Measurements from ENCODE around the gene TRIP12.
"Not testable (repeated sequence)": the region's sequence is repeated elsewhere in the genome, so short reads cannot be mapped to it uniquely, and the experiment has no call there.

The TRIP12 gene

GRCh38 chr2:229920011-229920641 is 1.7 kb downstream of the TRIP12 start:
- peak in 1 of 4 experiments; percentile 5 for DNase-seq

DNA sequence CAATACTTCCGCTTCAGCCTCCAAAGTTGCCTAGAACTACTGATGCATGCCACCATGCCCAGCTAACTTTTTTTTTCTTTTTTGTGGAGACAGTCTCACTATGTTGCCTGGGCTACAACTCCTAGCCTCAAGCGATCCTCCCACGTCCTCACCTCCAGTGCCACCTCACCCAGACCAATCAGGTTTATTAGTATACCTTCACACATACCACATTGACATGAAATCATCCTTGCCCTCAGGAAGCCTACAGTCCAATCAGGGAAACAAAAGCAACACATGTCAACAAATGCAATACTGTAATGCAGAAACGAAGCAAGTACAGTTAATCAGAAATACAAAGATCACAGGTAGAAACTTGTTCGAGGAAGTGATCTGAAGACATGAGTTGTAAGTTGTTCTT is 4.0 kb downstream of the TRIP12 start:
- DNase-seq = no peak

DNA sequence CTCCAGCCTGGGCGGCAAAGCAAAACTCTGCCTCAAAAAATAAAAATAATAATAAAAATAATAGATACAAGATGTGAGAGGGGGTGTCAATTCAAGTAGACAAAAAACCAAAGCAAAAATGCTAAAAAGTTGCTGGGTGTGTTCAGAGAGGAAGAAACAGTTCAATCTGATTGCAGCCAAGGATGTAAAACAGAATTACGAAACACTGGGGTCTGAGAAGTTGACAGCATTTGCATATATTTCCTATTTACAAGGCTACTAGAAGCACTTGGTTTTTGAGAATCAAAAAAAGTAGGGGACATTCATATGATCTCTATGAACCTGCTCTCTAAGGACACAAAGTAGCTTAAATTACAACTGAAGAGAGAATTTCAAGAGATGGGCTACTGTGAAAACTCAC is 7.6 kb downstream of the TRIP12 start:
- peak in 3 of 4 experiments; percentile 30 to 62 (median 49) for DNase-seq

DNA sequence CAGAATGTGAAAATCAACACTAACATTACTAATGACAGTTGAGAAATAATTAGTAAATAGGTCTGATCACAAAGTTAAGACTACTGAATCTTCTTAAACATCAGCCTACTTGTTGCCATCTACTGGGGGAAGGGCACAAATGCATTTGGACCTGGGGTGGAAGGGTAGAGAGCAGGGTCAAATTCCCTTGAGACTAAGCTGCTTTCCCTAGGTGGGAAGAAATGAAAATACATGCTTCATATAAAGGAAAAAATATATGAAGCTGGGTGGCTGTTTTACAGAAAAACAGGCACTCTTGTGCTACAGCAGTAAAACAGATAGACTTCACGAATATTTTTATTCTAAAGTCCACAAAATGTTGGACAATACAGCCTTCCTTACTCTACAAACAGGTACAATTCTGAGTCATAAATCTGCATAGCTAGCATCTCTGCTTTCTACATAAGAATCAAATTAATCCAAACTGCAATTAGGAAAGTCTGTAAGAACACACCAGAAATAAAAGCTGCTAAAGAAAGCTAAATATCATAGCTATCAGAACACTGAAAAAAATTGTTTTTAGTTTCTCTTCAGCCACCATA is 10.9 kb downstream of the TRIP12 start:
- DNase-seq = peak in 2 of 4 experiments; percentile 10 to 22

GRCh38 chr2:229910147-229910831 is 11.5 kb downstream of the TRIP12 start:
- no peak for DNase-seq

GRCh38 chr2:229909090-229909489 is 12.7 kb downstream of the TRIP12 start:
- DNase-seq = no peak

GRCh38 chr2:229905601-229906000 is 16.2 kb downstream of the TRIP12 start:
- DNase-seq = no peak

DNA sequence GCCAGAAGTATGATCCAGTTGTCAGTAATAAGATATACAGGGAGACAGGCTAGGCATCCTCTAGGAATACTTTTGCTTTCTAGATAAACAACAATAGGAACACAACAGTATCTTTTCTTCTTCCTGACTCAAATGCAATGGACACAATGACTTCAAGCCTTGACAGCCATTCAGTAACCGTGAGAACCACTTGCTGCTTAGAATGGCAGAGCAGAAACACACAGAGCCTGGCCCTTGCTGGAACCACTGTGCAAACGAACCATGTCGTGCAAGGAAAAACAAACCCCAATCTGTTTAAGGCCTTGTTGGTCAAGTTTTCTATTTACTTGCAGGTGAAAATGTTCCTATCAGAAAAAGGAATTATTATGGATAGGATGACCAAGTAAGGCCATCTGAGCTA is 18.8 kb downstream of the TRIP12 start:
- DNase-seq = no peak

GRCh38 chr2:229901819-229902218 is 20.0 kb downstream of the TRIP12 start:
- DNase-seq = no peak

- DNase-seq = not testable (repeated sequence)
Observed at GRCh38 chr2:229900514-229900913, 21.3 kb downstream of the TRIP12 start.

DNA sequence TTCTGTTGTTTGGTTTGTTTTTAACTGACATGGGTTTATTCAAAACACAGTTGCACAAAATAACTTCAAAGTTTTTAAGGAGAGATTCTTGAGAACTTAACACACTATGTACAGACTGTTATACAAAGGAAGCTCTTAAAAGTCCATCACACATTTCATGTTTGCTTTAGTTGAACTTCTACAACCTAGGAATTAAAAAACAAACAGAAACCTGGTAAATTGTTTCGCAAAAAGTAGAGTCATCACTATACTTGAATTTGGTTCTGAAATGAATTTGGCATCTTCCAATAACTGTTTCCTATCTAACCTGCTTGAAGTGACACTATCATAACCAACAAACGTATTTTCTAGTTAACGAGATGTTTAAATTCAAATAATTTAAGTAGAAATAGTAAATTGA is 21.8 kb downstream of the TRIP12 start:
- DNase-seq = no peak

DNA sequence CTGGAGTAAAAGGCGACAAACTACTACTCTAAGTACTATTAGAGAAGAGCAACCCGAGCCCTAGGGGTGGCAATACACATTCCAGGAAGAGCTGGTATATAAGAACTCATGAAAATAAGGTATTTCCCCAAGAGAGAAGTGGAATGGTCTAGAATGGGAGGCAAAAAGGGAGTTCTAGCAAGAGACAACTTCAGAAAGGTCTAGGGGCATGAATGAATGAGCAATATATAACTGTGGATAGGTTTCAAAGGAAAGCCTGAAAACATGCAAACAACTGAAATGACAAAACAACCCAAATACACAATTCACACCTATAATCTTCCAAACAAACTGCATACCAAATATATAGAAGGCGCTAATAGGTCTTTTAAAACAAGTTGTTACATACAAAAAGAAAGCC is 22.2 kb downstream of the TRIP12 start:
- DNase-seq = no peak

- no peak for DNase-seq
Observed at GRCh38 chr2:229896857-229897256, 25.0 kb downstream of the TRIP12 start.

DNA sequence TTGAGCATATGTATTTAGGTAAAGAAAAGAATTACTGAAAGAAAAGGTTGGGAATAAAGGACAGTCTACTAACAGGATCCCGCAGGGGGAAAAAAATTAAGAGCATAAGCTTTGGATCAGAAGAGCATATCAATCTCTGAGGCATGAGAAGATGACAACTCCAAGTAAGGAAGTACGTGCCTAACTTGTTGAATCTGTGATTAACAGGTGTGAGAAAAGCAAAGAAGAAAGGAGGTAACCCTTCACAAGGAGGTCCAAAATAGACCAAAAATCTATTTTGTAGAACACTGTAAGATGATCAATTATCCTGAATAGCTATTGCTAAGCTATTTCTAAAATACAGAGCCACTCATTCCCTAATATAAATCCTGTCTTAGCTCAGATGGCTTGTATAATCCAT is 32.8 kb downstream of the TRIP12 start:
- no peak for DNase-seq

DNA sequence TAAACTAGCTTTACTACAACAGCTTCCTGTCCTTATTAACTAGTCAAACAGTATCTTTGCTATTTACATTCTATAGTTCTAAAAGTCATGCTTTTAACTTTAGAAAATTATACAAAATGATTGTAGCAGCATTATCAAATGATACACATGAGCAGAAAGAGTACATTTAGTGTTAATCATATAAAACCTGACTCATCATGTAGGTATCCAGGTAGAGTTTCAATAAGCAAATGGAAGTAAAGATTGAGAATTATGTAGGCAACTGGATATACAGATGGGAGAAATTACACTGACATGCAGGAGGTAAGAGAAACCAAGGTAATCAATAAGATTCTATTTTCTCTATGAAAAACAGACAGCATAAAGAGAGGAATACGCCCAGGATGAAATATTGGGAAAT is 33.8 kb downstream of the TRIP12 start:
- no peak for DNase-seq

DNA sequence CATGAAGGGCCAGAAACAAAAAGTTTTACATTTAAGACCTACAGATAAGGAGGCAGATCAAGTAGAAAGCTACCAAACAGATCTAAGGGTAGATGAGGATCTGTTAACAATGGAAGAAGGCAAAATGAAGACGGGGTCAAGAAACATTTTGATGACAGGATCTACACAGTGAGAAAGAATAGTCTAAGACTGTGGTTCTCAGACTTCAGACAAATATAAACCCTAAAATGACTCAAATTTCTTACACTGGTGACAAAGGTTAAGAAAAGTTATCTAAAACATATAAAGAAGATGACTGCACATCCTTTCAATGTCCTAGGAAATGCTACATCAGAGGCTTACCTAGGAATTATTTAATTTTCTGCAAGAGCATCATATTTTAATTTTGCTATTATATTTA is 34.4 kb downstream of the TRIP12 start:
- DNase-seq = no peak

GRCh38 chr2:229884775-229885699 is 36.8 kb downstream of the TRIP12 start:
- DNase-seq = no peak

- no peak for DNase-seq
Observed at GRCh38 chr2:229882583-229882982, 39.2 kb downstream of the TRIP12 start.

DNA sequence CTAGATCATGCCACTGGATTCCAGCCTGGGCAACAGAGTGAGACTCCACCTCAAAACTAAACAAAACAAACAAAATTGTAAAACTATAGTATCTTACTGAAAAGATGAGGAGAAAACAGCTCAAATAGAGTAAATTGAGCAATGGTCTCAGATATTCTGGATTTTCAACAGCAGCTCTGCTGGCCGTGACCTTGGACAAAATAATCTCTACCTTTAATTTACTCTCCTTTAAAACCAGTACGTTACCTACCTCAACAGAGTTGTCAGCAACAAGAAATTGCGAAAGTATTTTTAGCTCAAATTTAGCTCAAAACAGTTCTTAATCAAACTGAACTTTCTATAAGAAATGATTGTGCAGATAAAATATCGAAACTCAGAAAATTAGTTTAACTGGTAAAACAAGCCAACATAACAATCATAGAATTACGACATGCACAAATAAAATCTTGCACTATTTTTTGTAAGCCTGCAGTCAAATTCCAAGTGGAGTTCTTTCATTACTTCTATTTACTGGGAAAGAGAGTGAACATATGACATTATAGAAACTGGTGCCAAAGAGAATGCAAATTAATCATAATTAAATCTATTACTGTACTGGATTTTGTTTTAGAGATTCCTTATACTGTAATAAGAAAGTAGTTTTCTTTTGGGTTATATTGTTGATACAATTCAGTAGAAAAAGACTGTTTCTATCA is 40.8 kb downstream of the TRIP12 start:
- no peak for DNase-seq

GRCh38 chr2:229879191-229879950 is 42.4 kb downstream of the TRIP12 start:
- no peak for DNase-seq

DNA sequence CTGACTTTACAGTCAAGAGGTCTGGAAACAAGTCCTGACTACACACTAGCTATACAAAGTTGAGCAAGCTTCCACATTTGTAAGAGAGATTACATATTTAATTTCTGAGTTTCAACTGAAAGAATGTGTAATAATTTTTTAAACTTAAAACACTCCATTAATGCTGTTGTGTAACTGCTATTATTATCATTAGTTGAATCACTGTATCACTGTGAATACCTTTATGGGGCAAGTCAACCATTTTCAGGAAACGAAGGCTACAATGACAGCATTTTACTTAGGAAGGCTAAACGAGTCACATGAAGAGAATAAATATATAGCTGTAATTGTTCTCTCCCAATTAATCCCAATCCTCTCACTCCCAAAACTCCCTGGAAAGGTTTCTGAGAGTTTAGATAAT is 46.3 kb downstream of the TRIP12 start:
- no peak for DNase-seq

DNA sequence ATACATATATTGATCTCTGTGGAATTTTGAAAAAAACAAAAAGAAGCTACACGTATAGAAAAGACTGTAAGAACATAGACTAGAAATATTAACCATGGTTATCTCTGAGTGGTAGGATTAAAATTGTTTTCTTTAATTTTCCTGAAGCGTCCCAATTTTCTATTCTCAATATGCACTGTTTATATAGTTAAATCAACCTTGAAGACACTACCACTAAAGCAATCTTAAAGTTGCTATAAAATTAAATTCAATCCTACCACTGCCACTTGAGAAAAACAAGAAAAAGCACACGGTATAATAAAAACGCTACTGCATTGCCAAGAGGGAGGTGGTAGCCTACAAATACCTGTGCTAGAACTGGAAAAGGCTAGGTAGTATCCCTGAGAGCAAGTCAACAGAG is 47.2 kb downstream of the TRIP12 start:
- no peak for DNase-seq

Data from suppressor macrophage (primary cell).